Measurements from ENCODE around the gene DNAJB1. TPM values are rescaled to one million over a fixed set of nuclear protein-coding genes. Genes with fewer than 3 reads are reported as not detected.

The DNAJB1 gene
- total and polyA plus RNA-seq, 2 experiments from 2014 or later: 43.2 to 53.3 TPM

GRCh38 chr19:14510311-14511228, 7.6 kb downstream of the DNAJB1 start:
- Mint-ChIP-seq H3K36me3 (ENCODE audit: low read depth) (peaks cover 15% of the 10 kb centered on the region), H3K4me1 (peaks cover 13% of the 10 kb centered on the region), H3K4me3 (no peak overlapping the region), H3K27me3 (ENCODE audit: insufficient read depth, low read depth, poor library complexity) (peaks cover 15% of the 10 kb centered on the region), H3K27ac (peak overlapping the region; percentile 14; the same call in 1 of the 2 replicates), H3K9me3 (no peaks in the 10 kb centered on the region)
- Histone ChIP-seq H3K27ac (ENCODE audit: low read depth) (no peak overlapping the region), H3K36me3 (ENCODE audit: insufficient read depth) (no peaks in the 10 kb centered on the region; the same call in 1 of the 2 replicates), H3K27me3 (ENCODE audit: insufficient read depth) (no peaks in the 10 kb centered on the region), H3K9me2 (ENCODE audit: insufficient read depth) (no peaks in the 10 kb centered on the region), H3K4me2 (no peak overlapping the region), H3F3A (replicated peaks; ENCODE audit: low read depth) (peaks cover 28% of the 10 kb centered on the region; the same call in 1 of the 2 replicates), H3K4me3 (no peak overlapping the region), H3K79me2 (replicated peaks; ENCODE audit: insufficient read depth) (peaks cover 5% of the 10 kb centered on the region; the same call in 1 of the 2 replicates), H2AFZ (no peak overlapping the region), H3K4me1 (ENCODE audit: insufficient read depth) (peaks cover 5% of the 10 kb centered on the region; the same call in 1 of the 2 replicates), H4K20me1 (replicated peaks; ENCODE audit: insufficient read depth) (peaks cover 13% of the 10 kb centered on the region; the same call in 1 of the 2 replicates)
- ATAC-seq (no peak), DNase-seq (ENCODE audit: low spot score) (no peak)
- TF ChIP-seq JUNB (IDR thresholded peaks at IDR 0.05; ENCODE audit: unreplicated experiment) (no peak), EZH2 (IDR thresholded peaks at IDR 0.05; ENCODE audit: low read depth, unreplicated experiment) (no peak), ZNF462 (CRISPR knock-in tag; IDR thresholded peaks at IDR 0.05) (no peak), CTCF (conservative IDR thresholded peaks at IDR 0.05; ENCODE audit: low read depth in 2 of 2) (no peak), EZH2phosphoT487 (IDR thresholded peaks at IDR 0.05; ENCODE audit: unreplicated experiment) (no peak), ETS1 (IDR thresholded peaks at IDR 0.05) (no peak), ZNF331 (CRISPR knock-in tag; IDR thresholded peaks at IDR 0.05; ENCODE audit: low read depth) (no peak), NANOG (IDR thresholded peaks at IDR 0.05; ENCODE audit: borderline replicate concordance) (no peak), POLR2AphosphoS5 (IDR thresholded peaks at IDR 0.05; ENCODE audit: low read depth) (no peak), REST (IDR thresholded peaks at IDR 0.05; ENCODE audit: unreplicated experiment) (no peak), STAT1 (IDR thresholded peaks at IDR 0.05; ENCODE audit: unreplicated experiment) (no peak), CREB1 (CRISPR knock-in tag; IDR thresholded peaks at IDR 0.05; ENCODE audit: low read depth) (no peak), ZNF114 (CRISPR knock-in tag; IDR thresholded peaks at IDR 0.05) (no peak)

Data from GM23338 (cell line).